Small intestine (tissue), 16 donors: ENCODE results near the gene FAM25G. TPM values are rescaled to one million over a fixed set of nuclear protein-coding genes. Genes with fewer than 3 reads are reported as not detected.
"Not testable (repeated sequence)": the region's sequence is repeated elsewhere in the genome, so short reads cannot be mapped to it uniquely, and the experiment has no call there.

Source experiments
- DNase-seq, 2 donors: peaks; one replicate each; pipeline versions ENCODE4 v3.0.0 to v3.0.0-alpha.2; 2013
- FAIRE-seq: peaks from 2 replicates; lab custom pipeline; 2012; peaks lifted over from hg19 to GRCh38; lab: Jason Lieb, UNC
- H3K27ac ChIP-seq, 3 donors: one replicate each; pipeline ENCODE4 v1.5.1; 2013; ENCODE audit warnings: low read length in 2 of 3, mild to moderate bottlenecking in 2 of 3, control low read depth in 1 of 3, inconsistent platforms in 1 of 3, low read depth in 1 of 3, moderate library complexity in 1 of 3
- H3K27me3 ChIP-seq, 3 donors: one replicate each; pipeline ENCODE4 v1.6.1; 2013; ENCODE audit warnings: low read length in 3 of 3, inconsistent platforms in 1 of 3; ENCODE audit not compliant: control insufficient read depth in 3 of 3, insufficient read depth in 3 of 3
- H3K36me3 ChIP-seq, 3 donors: one replicate each; pipeline ENCODE4 v1.6.1; 2013; ENCODE audit warnings: low read length in 3 of 3, inconsistent platforms in 1 of 3, low read depth in 1 of 3, mild to moderate bottlenecking in 1 of 3, moderate library complexity in 1 of 3; ENCODE audit not compliant: control insufficient read depth in 3 of 3, insufficient read depth in 2 of 3
- H3K4me1 ChIP-seq, 3 donors: one replicate each; pipeline ENCODE4 v1.6.1; 2013; ENCODE audit warnings: low read length in 2 of 3, inconsistent platforms in 1 of 3, low read depth in 1 of 3, mild to moderate bottlenecking in 1 of 3, moderate library complexity in 1 of 3; ENCODE audit not compliant: control insufficient read depth in 3 of 3, insufficient read depth in 2 of 3
- H3K4me3 ChIP-seq, 3 donors: one replicate each; pipeline ENCODE4 v1.5.1; 2013; ENCODE audit warnings: low read length in 3 of 3, control low read depth in 1 of 3, inconsistent platforms in 1 of 3, low read depth in 1 of 3, mild to moderate bottlenecking in 1 of 3, moderate library complexity in 1 of 3
- H3K9me3 ChIP-seq, 2 donors: one replicate each; pipeline ENCODE4 v1.6.1; 2013; ENCODE audit warnings: low read depth in 1 of 2, low read length in 1 of 2; ENCODE audit not compliant: control insufficient read depth in 2 of 2, insufficient read depth in 1 of 2
- WGBS, 3 donors: extraction: QIAGEN DNeasy Blood & Tissue Kit; methylation state at CpG; one replicate each; pipeline ENCODE4 v1.1.7; 2013; 5-methylcytosine and 5-hydroxymethylcytosine counted together
- long read RNA-seq, 10 donors: transcript quantifications; one replicate each; lab custom pipeline, GENCODE V29; 2026
- polyA plus RNA-seq, 4 donors: library from polyadenylated mRNA; stranded (reverse) in 3 of 4; unstranded in 1 of 4; fragments of 200-250 nt in 3 of 4; fragments of 120-200 nt in 1 of 4; gene quantifications; one replicate each; pipeline versions ENCODE4 v1.2.1 to v1.2.3, GENCODE V29; 2013
- donor health status: healthy with polysubstance abuse.
- donor health status: control.
- donor health status: control.
- donor health status: Bipolar disorder and iron deficiency.
- donor health status: healthy.

The FAM25G gene
- polyA plus RNA-seq = 100 to 1,000 TPM in 1 of 4 donors, 10 to 100 TPM in 1, not detected in 2; 46.7 to 272 TPM
- long read RNA-seq, donor 1 = 0 reads
- long read RNA-seq, donor 2 = 0 reads
- long read RNA-seq, donor 3 = 0 reads
- long read RNA-seq, donor 4 = 0 reads
- long read RNA-seq, donor 5 = 0 reads
- long read RNA-seq, donor 6 = 0 reads
- long read RNA-seq, donor 7 = 0 reads
- long read RNA-seq, donor 8 = 0 reads
- long read RNA-seq, donor 9 = 0 reads
- long read RNA-seq, donor 10 = 0 reads

DNA sequence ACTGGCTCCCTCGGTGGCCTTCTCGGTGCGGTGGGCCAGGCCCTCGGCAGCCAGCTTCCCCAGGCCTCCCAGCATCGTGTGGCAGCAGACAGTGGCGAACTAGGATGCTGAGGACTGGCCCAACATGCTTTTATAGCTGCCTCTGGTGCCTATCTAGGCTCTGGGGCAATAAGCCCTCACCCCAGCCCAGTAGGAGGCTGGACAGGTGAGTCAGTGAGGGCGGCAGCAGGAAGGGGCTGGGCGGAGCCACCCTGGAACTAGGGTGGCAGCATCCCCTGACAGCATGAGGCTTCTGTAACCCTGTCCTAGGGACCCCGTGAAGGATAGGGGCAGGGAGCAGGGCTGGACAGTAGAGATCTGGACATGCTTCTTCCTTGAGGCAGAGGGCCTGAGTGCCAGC lies at the start of gene FAM25G:
Gene FAM25G (minus strand): TSS at position 101 of the 400 bp plus-strand sequence. CDS start 26 bp downstream, at position 75.
- H3K36me3 ChIP-seq, DNase-seq, H3K27me3 ChIP-seq, H3K4me1 ChIP-seq, H3K4me3 ChIP-seq, H3K27ac ChIP-seq, FAIRE-seq, H3K9me3 ChIP-seq: not testable (repeated sequence)
- WGBS, 3 donors = 87 to 100% methylated on average over 3 to 7 of the region's 9 CpGs; no CpG with 5 or more reads in 1 of the 3 donors

DNA sequence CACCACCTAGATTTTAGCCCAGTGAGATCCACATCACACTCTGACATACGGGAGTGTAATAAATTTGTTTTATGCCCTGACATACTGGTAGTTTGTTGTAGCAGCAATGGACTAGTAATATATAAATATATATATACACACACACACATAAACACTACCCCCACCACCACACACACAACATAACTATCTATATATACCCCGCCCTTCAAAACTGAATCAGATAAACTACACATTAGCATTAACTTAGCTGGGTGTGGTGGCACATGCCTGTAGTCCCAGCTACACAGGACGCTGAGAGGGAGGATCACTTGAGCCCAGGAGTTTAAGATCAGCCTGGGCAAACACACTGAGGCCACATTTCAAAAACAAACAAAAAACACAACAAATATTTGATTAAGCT lies 44.9 kb upstream of the FAM25G start:
- WGBS, 3 donors = 88 to 100% (median 89%) methylated on average over 1 to 2 of the region's 3 CpGs
- H3K36me3 ChIP-seq, H3K9me3 ChIP-seq, H3K4me3 ChIP-seq, DNase-seq, FAIRE-seq, H3K4me1 ChIP-seq, H3K27ac ChIP-seq, H3K27me3 ChIP-seq: not testable (repeated sequence)

DNA sequence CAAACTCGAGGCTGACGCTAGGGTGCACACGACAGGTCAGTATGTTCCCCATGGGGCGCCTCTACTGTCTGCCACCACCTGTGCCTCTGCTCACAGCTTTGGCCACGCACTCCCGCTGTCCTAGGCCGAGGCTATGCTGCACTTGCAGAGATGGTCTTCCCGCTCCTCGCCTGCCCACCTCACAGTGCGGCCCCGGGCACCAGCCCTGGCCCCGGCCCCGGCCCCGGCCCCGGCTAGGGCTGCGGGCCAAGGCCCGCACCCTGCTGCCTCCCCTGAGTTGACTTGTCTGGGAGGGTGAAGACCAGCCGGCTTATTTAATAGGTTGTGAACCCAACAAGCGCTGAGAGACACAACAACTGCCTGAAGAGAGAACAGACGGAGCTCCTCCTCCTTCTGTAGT lies 32.0 kb upstream of the FAM25G start, which contains the start of gene AGAP9:
Gene AGAP9 (minus strand): TSS at position 164 of the 400 bp plus-strand sequence. CDS start 112 bp downstream, at position 52.
- not testable (repeated sequence) for DNase-seq, FAIRE-seq, H3K27ac ChIP-seq, H3K9me3 ChIP-seq, H3K27me3 ChIP-seq, H3K4me1 ChIP-seq, H3K36me3 ChIP-seq, H3K4me3 ChIP-seq
- WGBS, 3 donors = no CpG with 5 or more reads among the region's 20 CpGs

DNA sequence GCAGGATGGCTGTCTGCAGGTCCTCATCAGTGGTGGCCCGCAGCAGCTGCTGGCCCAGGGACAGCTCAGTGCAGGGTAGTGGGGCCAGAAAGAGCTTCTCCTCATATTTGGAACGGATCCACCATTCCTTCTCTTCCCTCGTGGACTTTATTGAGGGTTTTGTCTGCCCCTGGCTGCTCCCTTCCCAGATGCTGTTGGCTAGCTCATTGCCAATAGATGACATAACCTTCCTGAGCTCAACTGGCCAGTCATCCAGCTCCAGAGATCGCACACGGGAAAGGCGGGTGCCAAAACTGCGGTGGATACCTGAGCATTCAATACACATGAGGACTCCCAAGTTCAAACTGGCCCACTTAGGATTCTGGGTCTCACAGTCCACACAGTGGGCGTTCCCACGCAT lies 10.8 kb upstream of the FAM25G start:
- not testable (repeated sequence) for H3K9me3 ChIP-seq, H3K27ac ChIP-seq, DNase-seq, H3K36me3 ChIP-seq, H3K4me3 ChIP-seq, H3K4me1 ChIP-seq, FAIRE-seq, H3K27me3 ChIP-seq
- 90 to 91% (median 90%) methylated on average over 5 to 9 of the region's 9 CpGs for WGBS, 3 donors

DNA sequence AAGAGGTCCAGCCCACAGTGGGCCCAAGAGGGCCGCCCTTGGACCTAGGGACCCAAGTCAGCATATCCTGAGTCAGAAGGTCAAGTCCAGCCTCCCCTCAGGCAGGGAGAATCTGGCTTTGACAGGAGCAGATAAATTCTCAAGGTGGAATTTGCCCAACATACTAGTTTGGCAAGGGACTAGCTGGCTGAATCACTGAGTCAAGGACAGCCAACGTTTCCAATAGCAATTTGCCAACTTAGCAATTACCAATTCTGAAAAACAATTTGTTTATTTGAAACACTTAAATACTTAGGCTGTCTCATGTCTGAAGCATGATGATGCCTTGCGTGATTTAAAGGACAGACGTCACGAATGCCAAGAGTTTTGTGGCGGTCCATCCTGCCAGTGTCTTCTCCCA lies 2.7 kb upstream of the FAM25G start:
- H3K36me3 ChIP-seq, H3K27ac ChIP-seq, FAIRE-seq, H3K9me3 ChIP-seq, H3K4me3 ChIP-seq, H3K27me3 ChIP-seq, H3K4me1 ChIP-seq, DNase-seq: not testable (repeated sequence)
- WGBS, 3 donors = 25 to 33% methylated on average over 1 of the region's 6 CpGs; no CpG with 5 or more reads in 1 of the 3 donors

DNA sequence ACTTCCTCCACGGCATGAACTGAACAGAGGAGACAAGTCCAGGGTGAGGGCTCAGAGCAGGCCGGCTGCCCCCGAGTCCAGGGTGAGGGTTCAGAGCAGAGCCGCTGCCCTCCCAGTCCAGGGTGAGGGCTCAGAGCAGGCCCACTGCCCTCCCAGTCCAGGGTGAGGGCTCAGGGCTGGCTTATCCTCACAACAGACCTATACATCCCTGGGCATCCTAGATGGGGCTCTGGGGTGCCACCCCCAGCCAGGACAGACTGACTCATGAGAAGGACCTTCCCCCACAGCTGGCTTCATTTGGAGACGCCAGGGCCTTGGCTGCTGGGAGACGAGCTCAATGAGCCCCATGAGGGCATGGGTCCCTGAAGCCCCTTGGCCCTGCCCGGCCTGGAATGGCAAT lies 1.9 kb downstream of the FAM25G start:
- H3K9me3 ChIP-seq, H3K27ac ChIP-seq, H3K4me1 ChIP-seq, H3K4me3 ChIP-seq, DNase-seq, H3K27me3 ChIP-seq, FAIRE-seq, H3K36me3 ChIP-seq: not testable (repeated sequence)
- WGBS, 3 donors = 83 to 95% (median 94%) methylated on average over 1 to 3 of the region's 7 CpGs

DNA sequence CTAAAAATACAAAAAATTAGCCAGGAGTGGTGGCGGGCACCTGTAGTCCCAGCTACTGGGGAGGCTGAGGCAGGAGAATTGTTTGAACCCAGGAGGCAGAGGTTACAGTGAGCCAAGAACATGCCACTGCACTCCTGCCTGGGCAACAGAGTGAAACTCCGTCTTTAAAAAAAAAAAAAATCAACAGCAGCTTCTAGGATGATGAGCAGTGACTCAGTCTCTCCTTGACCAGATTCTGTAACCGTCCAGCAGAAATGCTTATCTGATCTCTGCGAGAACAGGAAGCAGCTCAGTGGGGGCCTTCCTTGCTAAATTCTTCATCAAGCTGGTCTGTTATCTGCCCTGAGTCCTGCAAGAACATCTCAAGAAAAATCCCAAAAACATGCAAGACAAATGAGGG lies 5.6 kb downstream of the FAM25G start:
- H3K9me3 ChIP-seq, H3K27ac ChIP-seq, H3K4me3 ChIP-seq, H3K27me3 ChIP-seq, FAIRE-seq, H3K4me1 ChIP-seq, DNase-seq, H3K36me3 ChIP-seq: not testable (repeated sequence)
- WGBS, 3 donors = 44 to 86% (median 81%) methylated on average over 1 to 2 of the region's 4 CpGs

DNA sequence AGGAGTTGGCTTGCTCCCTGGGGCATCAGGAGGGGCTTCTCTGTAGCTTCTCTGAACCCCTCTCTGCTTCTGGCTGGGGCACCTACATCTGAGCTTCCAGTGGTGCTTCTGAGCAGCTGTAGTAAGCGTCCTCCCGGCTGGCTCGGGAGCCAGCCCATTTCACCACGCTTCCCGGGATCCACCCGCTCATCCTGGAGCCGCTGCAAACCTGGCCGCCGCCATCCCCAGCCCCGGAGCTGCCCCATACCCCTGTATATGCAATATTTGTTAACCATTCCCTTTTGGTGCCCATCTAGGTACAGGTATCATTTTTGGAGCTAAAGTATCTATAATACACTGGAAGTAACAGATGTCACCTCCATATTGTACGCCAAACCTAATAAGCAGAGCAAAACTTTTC lies 6.7 kb downstream of the FAM25G start:
- H3K9me3 ChIP-seq, H3K4me3 ChIP-seq, H3K36me3 ChIP-seq, FAIRE-seq, H3K27ac ChIP-seq, H3K27me3 ChIP-seq, DNase-seq, H3K4me1 ChIP-seq: not testable (repeated sequence)
- WGBS, 3 donors = 89 to 93% (median 91%) methylated on average over 11 of the region's 11 CpGs

DNA sequence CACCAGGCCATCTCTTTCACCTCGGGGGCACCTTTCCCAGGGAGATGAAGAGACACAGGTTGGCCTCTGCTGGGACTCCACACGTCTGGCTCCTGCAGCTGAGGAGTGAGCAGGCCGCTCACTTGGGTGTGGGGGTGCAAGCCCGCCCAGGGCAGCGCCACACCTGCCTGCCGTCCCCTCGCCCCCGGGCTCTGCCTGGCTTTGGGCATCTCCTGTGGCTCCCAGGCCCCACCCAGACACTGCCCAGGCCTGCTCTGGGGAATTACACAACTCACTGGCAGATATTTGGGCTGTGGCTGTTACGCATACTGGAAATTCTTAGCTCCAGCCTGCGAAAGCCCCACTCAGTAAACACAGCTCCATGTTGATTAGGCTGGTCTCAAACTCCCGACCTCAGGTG lies 7.6 kb downstream of the FAM25G start, which contains the start of gene ANXA8:
Gene ANXA8 (minus strand): TSS at position 193 of the 400 bp plus-strand sequence. CDS start 182 bp downstream, at position 11.
- WGBS, 3 donors = 89 to 93% (median 90%) methylated on average over 8 of the region's 11 CpGs
- not testable (repeated sequence) for H3K27ac ChIP-seq, H3K4me1 ChIP-seq, H3K9me3 ChIP-seq, H3K4me3 ChIP-seq, FAIRE-seq, DNase-seq, H3K36me3 ChIP-seq, H3K27me3 ChIP-seq
